Endothelial cell of umbilical vein (primary cell): ENCODE measurements around the gene UBR3. TPM values are rescaled to one million over a fixed set of nuclear protein-coding genes. Genes with fewer than 3 reads are reported as not detected.
"Not testable (repeated sequence)": the region's sequence is repeated elsewhere in the genome, so short reads cannot be mapped to it uniquely, and the experiment has no call there.

ENCODE experiments used
- BruUV-seq: library from RNA; stranded (reverse); fragments of 400-500 nt; replicated peaks from 2 replicates; lab custom pipeline; 2021; lab: Mats Ljungman, UMichigan
- CTCF ChIA-PET: fragments of 300-600, 350-600 bp; sonication (Branson Sonifier 250); formaldehyde crosslinking; loops from one replicate; lab custom pipeline; 2021; ENCODE audit warnings: antibody characterized with exemption, inconsistent platforms; lab: Charles Lee
- POLR2A ChIA-PET: fragments of 300-600, 350-600 bp; sonication (Branson Sonifier 250); formaldehyde crosslinking; loops from one replicate; lab custom pipeline; 2021; ENCODE audit warnings: antibody characterized with exemption, inconsistent platforms; lab: Charles Lee
- DNase-seq: peaks from one replicate; pipeline ENCODE4 v3.0.0-alpha.2; 2011; ENCODE audit warnings: low read depth, low spot score
- FAIRE-seq: peaks from 2 replicates; lab custom pipeline; 2011; peaks lifted over from hg19 to GRCh38; lab: Jason Lieb, UNC
- H2AFZ ChIP-seq: 2 replicates; pipeline ENCODE4 v1.6.0; 2012; ENCODE audit warnings: low read depth, low read length, control low read depth, inconsistent platforms
- H3K27ac ChIP-seq: 2 replicates; pipeline ENCODE4 v1.5.1; 2011; ENCODE audit warnings: low read depth, mild to moderate bottlenecking, control low read depth, low read length, moderate library complexity; ENCODE audit not compliant: insufficient read depth
- H3K27me3 ChIP-seq, 2 experiments: 2 replicates each; pipeline versions ENCODE4 v1.6.0 to v1.6.1; 2011; ENCODE audit warnings: low read length in 2 of 2, mixed read lengths in 1 of 2; ENCODE audit not compliant: control insufficient read depth in 2 of 2, insufficient read depth in 2 of 2
- H3K36me3 ChIP-seq, 2 experiments: 2 replicates in 1 of 2; 3 replicates in 1 of 2; pipeline ENCODE4 v1.5.1; 2011; ENCODE audit warnings: low read length in 2 of 2, mild to moderate bottlenecking in 1 of 2, moderate library complexity in 1 of 2; ENCODE audit not compliant: control insufficient read depth in 2 of 2, insufficient read depth in 2 of 2; ENCODE audit errors: extremely low read depth in 1 of 2
- H3K4me1 ChIP-seq: 3 replicates; pipeline ENCODE4 v1.5.1; 2011; ENCODE audit warnings: mild to moderate bottlenecking, low read length; ENCODE audit not compliant: control insufficient read depth, insufficient read depth; ENCODE audit errors: extremely low read depth
- H3K4me2 ChIP-seq: 2 replicates; pipeline ENCODE4 v1.6.1; 2011; ENCODE audit warnings: low read length, control low read depth, mixed read lengths; ENCODE audit not compliant: insufficient read depth
- H3K4me3 ChIP-seq, 3 experiments: fragments of 200-600 bp in 1 of 3; sonication (generic), shearing (Covaris generic) in 1 of 3; replicated peaks in 1 of 3; 2 replicates each; pipeline ENCODE4 v1.5.1; 2011 to 2016; ENCODE audit warnings: control low read depth in 3 of 3, low read length in 3 of 3, mild to moderate bottlenecking in 2 of 3, inconsistent platforms in 1 of 3, low read depth in 1 of 3, moderate library complexity in 1 of 3; ENCODE audit not compliant: insufficient read depth in 1 of 3
- H3K79me2 ChIP-seq: 2 replicates; pipeline ENCODE4 v1.6.0; 2012; ENCODE audit warnings: low read length, inconsistent platforms; ENCODE audit not compliant: control insufficient read depth, insufficient read depth
- H3K9ac ChIP-seq: replicated peaks from 2 replicates; pipeline ENCODE3; 2011; ENCODE audit warnings: low read length, control low read depth; ENCODE audit not compliant: insufficient read depth; ENCODE audit errors: extremely low read depth
- H3K9me1 ChIP-seq: replicated peaks from 3 replicates; pipeline ENCODE4 v1.6.0; 2011; ENCODE audit warnings: mild to moderate bottlenecking, low read length; ENCODE audit not compliant: control insufficient read depth, insufficient read depth; ENCODE audit errors: extremely low read depth
- H3K9me3 ChIP-seq: replicated peaks from 2 replicates; pipeline ENCODE4 v1.5.1; 2012; ENCODE audit warnings: low read length, inconsistent platforms; ENCODE audit not compliant: control insufficient read depth, insufficient read depth
- H4K20me1 ChIP-seq: replicated peaks from 2 replicates; pipeline ENCODE3; 2011; ENCODE audit warnings: mild to moderate bottlenecking, low read length; ENCODE audit not compliant: control insufficient read depth, insufficient read depth; ENCODE audit errors: extremely low read depth
- EZH2 ChIP-seq: IDR thresholded peaks from 2 replicates; pipeline ENCODE4 v1.6.1; 2012; ENCODE audit warnings: borderline replicate concordance, low read depth, mild to moderate bottlenecking, moderate library complexity, low read length, inconsistent platforms; ENCODE audit not compliant: severe bottlenecking
- FOS ChIP-seq: IDR thresholded peaks from 2 replicates; pipeline ENCODE4 v1.6.1; 2011; ENCODE audit warnings: mild to moderate bottlenecking, low read length, moderate library complexity, borderline replicate concordance; ENCODE audit not compliant: insufficient read depth
- GATA2 ChIP-seq: IDR thresholded peaks from 2 replicates; pipeline ENCODE4 v1.7.0; 2011; ENCODE audit warnings: low read depth, mild to moderate bottlenecking, moderate library complexity, mixed read lengths, low read length; ENCODE audit not compliant: insufficient read length, insufficient read depth
- JUN ChIP-seq: IDR thresholded peaks from 2 replicates; pipeline ENCODE4 v1.6.1; 2011; ENCODE audit warnings: borderline replicate concordance, low read depth; ENCODE audit not compliant: insufficient read length, insufficient read depth
- MAX ChIP-seq: IDR thresholded peaks from 2 replicates; pipeline ENCODE4 v1.6.1; 2011; ENCODE audit not compliant: insufficient read depth, insufficient read length
- MYC ChIP-seq: IDR thresholded peaks from one replicate; pipeline ENCODE4 v1.6.1; 2011; ENCODE audit warnings: mild to moderate bottlenecking, low read depth, low read length
- POLR2A ChIP-seq: IDR thresholded peaks from 2 replicates; pipeline ENCODE4 v1.6.1; 2012; ENCODE audit warnings: low read depth, mild to moderate bottlenecking, control low read depth, low read length
- POLR2AphosphoS5 ChIP-seq: IDR thresholded peaks from 2 replicates; pipeline ENCODE4 v1.6.1; 2012; ENCODE audit warnings: low read depth, mild to moderate bottlenecking, control low read depth, low read length, moderate library complexity; ENCODE audit not compliant: insufficient read depth
- dilution Hi-C: fragments of 300-500 bp; cut with MboI; formaldehyde crosslinking; loops from one replicate; pipeline ENCODE4 v1.15.0; 2019; ENCODE audit warnings: low sequenced_read_pairs; ENCODE audit not compliant: extremely low pct_ligation_motif_present
- intact Hi-C: fragments of 100-400 bp; cut with micrococcal nuclease; formaldehyde crosslinking; loops from one replicate; pipeline ENCODE4 v1.10.0; 2022
- polyA plus RNA-seq, 4 experiments: library from polyadenylated mRNA; depleted of rRNA in 3 of 4; stranded (reverse) in 3 of 4; unstranded in 1 of 4; fragments of >200 nt; gene quantifications; 2 replicates each; pipeline versions ENCODE4 v1.2.1 to v1.2.3, GENCODE V29; 2011 to 2012; ENCODE audit warnings: missing spikeins in 1 of 4
- total RNA-seq: library from RNA; stranded (reverse); gene quantifications from 2 replicates; pipeline ENCODE4 v1.2.3, GENCODE V29; 2021
- TF ChIP-seq, protein P1 (sequence below), 2 donors: IDR thresholded peaks; 1 replicate in 1 of 2; 2 replicates in 1 of 2; pipeline ENCODE4 v1.5.1; 2011; ENCODE audit warnings: low read length in 2 of 2, mild to moderate bottlenecking in 2 of 2, moderate library complexity in 2 of 2, control low read depth in 1 of 2, inconsistent platforms in 1 of 2, low read depth in 1 of 2; ENCODE audit not compliant: insufficient read depth in 1 of 2; ENCODE audit errors: extremely low read depth in 1 of 2

UBR3 gene
- total and polyA plus RNA-seq, 2 donors (not counting 3 experiments of a cell fraction or from before 2014, with no cell fraction given), result 5.3 to 27.5 TPM

GRCh38 chr2:169867579-169867978 lies 40.3 kb downstream of the UBR3 start:
- Histone ChIP-seq H3K79me2 (peaks cover 25% of the 10 kb centered on the region), H3K9me1 (no peaks in the 10 kb centered on the region), H3K9ac (no peak overlapping the region), H2AFZ (no peak overlapping the region), H3K9me3 (no peaks in the 10 kb centered on the region), H3K4me1 (no peaks in the 10 kb centered on the region), H3K36me3 (no peaks in the 10 kb centered on the region), H3K27me3 (no peaks in the 10 kb centered on the region), H3K4me3 (no peak overlapping the region), H3K27ac (no peak overlapping the region), H4K20me1 (no peaks in the 10 kb centered on the region), H3K4me2 (no peak overlapping the region)
- CTCF ChIA-PET, result no interaction called here
- no peak for DNase-seq
- no TSS peak for BruUV-seq
- dilution Hi-C loops, result no loop called here
- TF ChIP-seq JUN, result no peak
- no peak for TF ChIP-seq FOS
- no peak for FAIRE-seq
- intact Hi-C loops, result no loop called here
- POLR2A ChIA-PET, result no interaction called here

- BruUV-seq, result no TSS peak
- no peaks in the 10 kb centered on the region for H3K27me3 ChIP-seq
- H3K36me3 ChIP-seq, result no peaks in the 10 kb centered on the region
- dilution Hi-C loops (no loop called here), intact Hi-C loops (no loop called here)
- POLR2A ChIA-PET, result no interaction called here
- TF ChIP-seq MAX (no peak), FOS (no peak), POLR2AphosphoS5 (no peak), POLR2A (no peak), GATA2 (no peak), MYC (no peak), EZH2 (no peak), JUN (no peak)
- TF ChIP-seq, protein P1, sequence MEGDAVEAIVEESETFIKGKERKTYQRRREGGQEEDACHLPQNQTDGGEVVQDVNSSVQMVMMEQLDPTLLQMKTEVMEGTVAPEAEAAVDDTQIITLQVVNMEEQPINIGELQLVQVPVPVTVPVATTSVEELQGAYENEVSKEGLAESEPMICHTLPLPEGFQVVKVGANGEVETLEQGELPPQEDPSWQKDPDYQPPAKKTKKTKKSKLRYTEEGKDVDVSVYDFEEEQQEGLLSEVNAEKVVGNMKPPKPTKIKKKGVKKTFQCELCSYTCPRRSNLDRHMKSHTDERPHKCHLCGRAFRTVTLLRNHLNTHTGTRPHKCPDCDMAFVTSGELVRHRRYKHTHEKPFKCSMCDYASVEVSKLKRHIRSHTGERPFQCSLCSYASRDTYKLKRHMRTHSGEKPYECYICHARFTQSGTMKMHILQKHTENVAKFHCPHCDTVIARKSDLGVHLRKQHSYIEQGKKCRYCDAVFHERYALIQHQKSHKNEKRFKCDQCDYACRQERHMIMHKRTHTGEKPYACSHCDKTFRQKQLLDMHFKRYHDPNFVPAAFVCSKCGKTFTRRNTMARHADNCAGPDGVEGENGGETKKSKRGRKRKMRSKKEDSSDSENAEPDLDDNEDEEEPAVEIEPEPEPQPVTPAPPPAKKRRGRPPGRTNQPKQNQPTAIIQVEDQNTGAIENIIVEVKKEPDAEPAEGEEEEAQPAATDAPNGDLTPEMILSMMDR (IDR thresholded peaks at IDR 0.05; ENCODE audit: extremely low read depth in 1 of 2, insufficient read depth in 1 of 2, low read depth in 1 of 2, low read length in 2 of 2), result no peak
- FAIRE-seq (no peak), DNase-seq (no peak)
- H4K20me1 ChIP-seq, result no peaks in the 10 kb centered on the region
- H3K4me3 ChIP-seq, result no peak overlapping the region
- no peak overlapping the region for H3K9ac ChIP-seq
- no peaks in the 10 kb centered on the region for H3K4me1 ChIP-seq
- no peaks in the 10 kb centered on the region for H3K9me3 ChIP-seq
- CTCF ChIA-PET, result interaction anchor here (0.7 to 1.1 kb wide), 2 partner anchors 25 to 27 kb away, joined by 3 read pairs; no protein-coding TSS in a partner anchor
- H3K79me2 ChIP-seq, result peaks cover 16% of the 10 kb centered on the region
- H2AFZ ChIP-seq, result no peak overlapping the region
- H3K9me1 ChIP-seq, result no peaks in the 10 kb centered on the region
- H3K27ac ChIP-seq, result no peak overlapping the region
- H3K4me2 ChIP-seq, result no peak overlapping the region
Observed at GRCh38 chr2:169868951-169869350, 41.7 kb downstream of the UBR3 start.

DNA sequence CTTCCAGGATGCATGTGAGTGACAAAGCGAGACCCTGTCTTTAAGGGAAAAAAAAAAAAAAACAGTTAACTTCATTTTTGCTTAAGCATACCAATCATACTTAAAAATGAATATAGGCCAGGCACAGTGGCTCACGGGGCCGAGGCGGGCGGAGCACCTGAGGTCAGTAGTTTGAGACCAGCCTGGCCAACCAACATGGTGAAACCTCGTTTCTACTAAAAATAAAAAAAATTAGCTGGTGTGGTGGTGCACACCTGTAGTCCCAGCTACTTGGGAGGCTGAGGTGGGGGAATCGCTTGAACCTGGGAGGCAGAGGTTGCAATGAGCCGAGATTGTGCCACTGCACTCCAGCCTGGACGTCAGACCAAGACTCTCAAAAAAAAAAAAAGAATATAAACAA lies 44.1 kb downstream of the UBR3 start:
- H3K4me3 ChIP-seq, H3K9me3 ChIP-seq, POLR2A ChIA-PET, H3K36me3 ChIP-seq, H3K9me1 ChIP-seq, H4K20me1 ChIP-seq, H3K27ac ChIP-seq, dilution Hi-C loops, BruUV-seq, H3K4me2 ChIP-seq, H3K27me3 ChIP-seq, H3K4me1 ChIP-seq, H3K9ac ChIP-seq, FAIRE-seq, DNase-seq, H2AFZ ChIP-seq: not testable (repeated sequence)
- H3K79me2 ChIP-seq, result peaks cover 11% of the 10 kb centered on the region
- CTCF ChIA-PET, result interaction anchor here (1.0 kb wide), 1 partner anchor 84 kb away, joined by 3 read pairs; no protein-coding TSS in a partner anchor
- intact Hi-C loops, result loop anchor here (5.0 kb wide), 1 partner anchor 44 kb away; the partner anchor contains the start of gene UBR3
